ENCODE data around the gene IMP4.
A peak's percentile ranks its signal among the peaks of the same experiment; 100 is the strongest.

IMP4 gene

DNA sequence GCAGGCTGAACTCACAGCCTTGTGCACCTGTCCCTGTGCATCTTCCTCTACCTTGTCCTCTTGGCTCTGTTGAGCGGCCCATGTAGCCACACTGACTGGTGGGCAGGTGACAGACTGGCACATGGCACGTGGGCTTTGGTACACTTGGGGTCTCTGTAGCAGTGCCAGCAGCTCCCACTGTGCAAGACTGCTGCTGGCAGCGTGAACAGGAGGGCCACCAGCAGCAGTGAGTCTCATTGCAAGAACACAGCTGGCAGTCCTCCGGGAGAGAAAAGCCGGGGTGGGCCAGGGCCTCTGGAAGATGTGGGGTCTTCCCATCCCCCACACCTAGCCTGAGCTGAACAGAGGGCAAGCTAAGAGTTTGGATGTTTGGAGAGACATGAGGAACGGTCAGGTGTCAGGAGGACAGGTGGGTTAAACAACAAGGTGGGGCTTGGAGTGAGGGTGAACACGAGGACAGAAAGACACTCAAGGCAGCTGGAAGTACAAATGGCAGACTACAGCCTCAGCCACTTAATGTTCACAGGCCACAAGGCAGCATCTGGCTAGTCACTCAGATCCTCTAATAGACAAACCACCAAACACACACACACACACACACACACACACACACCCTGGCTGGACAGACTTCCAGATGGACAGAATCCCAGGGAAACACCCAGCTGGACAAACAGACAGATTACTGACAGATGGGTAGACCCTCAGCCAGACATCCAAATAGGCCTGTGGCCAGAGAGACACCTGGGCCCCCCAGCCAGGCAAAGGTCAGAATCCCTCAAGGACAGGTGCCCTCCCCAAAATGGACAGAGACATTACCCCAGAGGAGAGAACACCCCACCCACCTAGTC is 10.8 kb downstream of the IMP4 start:
- H3K9me3 ChIP-seq (ENCODE audit: low read length): no peaks in the 10 kb centered on the region

DNA sequence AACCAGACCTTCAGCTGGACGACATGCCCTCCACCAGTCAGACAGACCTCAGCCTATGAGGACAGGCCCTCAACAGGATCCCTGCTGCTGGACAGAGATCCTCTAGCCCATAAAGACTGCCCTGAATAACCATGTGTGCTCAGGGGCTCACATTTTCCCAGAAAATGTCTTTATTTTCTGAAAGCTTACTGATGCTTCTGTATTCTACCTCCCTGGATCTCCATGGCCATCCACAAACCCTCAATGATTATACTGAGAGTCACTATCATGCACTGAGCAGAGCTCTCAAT is 11.4 kb downstream of the IMP4 start:
- no peak overlapping the region for H3K4me3 ChIP-seq (ENCODE audit: low read length)
- no peaks in the 10 kb centered on the region for H3K9me3 ChIP-seq (ENCODE audit: low read length)
- no peaks in the 10 kb centered on the region for H3K27me3 ChIP-seq (ENCODE audit: insufficient read depth, low read length)
- peaks cover 31% of the 10 kb centered on the region for H3K4me1 ChIP-seq (ENCODE audit: insufficient read depth, low read length)
- no peaks in the 10 kb centered on the region for H3K36me3 ChIP-seq (ENCODE audit: insufficient read depth, low read length)
- H2AFZ ChIP-seq (ENCODE audit: low read depth, low read length): no peak overlapping the region

More for the DNA sequence above, 10.8 kb downstream of the IMP4 start:
- Histone ChIP-seq H3K27me3 (ENCODE audit: insufficient read depth, low read length) (no peaks in the 10 kb centered on the region), H3K4me3 (ENCODE audit: low read length) (no peak overlapping the region), H3K4me1 (ENCODE audit: insufficient read depth, low read length) (peaks cover 31% of the 10 kb centered on the region), H2AFZ (ENCODE audit: low read depth, low read length) (no peak overlapping the region), H3K36me3 (ENCODE audit: insufficient read depth, low read length) (peaks cover under 1% of the 10 kb centered on the region)

DNA sequence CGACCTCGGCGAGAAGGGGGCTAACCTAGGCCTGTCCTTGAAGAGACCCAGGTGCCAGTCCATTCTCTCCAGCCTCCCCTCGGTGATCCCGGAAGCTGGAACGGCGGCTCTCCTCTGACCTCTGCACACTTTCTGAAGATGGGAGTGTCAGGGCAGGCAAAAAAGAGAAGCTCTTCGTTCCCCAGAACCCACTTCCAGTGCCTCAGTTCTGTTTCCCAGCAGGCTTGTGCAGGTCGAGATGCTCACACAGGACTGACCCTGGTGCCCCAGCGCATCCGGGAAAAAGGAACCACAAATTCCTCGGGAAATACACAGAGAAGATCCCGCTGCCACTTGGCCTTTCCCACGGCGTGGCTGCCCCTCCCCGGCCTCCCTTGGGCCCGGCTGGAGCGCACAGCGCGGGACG is 12.5 kb downstream of the IMP4 start:
- Histone ChIP-seq H3K4me1 (ENCODE audit: insufficient read depth, low read length) (peaks cover 31% of the 10 kb centered on the region), H3K9me3 (ENCODE audit: low read length) (no peaks in the 10 kb centered on the region), H3K4me3 (ENCODE audit: low read length) (peak overlapping the region; percentile 62), H3K27me3 (ENCODE audit: insufficient read depth, low read length) (no peaks in the 10 kb centered on the region), H3K36me3 (ENCODE audit: insufficient read depth, low read length) (no peaks in the 10 kb centered on the region), H2AFZ (ENCODE audit: low read depth, low read length) (peak overlapping the region; percentile 91)

DNA sequence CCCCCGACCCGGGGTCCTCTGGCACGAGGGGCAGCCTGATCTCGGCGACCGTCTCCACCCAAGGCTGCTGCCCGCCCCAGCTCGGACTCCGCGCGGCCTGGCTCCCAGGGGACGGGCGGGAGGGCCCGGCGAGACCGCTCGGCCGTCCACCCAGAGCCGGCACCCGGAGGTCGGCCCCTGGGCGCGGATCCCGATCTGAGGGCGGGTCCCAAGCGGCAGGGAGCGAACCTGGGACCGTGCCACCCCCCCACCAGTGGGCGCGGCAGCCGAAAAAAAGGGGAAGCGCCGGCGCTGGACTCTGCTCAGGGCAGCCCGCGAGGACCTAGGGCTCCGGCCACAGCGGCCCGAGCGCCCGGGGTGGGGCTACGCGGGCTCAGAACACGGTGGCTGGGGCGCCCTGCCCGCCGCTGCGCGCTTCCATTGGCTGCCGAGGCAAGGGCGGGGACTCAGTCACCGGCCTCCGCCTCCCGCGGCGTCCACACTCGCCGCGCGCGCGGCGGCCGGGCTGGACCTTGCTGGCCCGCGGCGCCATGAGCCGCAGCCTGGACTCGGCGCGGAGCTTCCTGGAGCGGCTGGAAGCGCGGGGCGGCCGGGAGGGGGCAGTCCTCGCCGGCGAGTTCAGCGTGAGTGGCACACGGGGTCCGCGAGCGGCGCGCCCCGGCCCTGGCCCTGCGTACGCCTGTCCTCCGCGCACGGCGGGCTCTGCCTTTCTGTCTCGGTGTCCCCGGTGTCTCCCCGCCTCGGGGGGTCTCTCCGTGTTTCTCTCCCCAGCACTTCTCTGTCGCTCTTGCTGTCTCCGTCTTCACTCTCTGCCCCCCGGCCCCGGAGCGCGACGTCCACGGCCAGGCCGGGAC is 13.1 kb downstream of the IMP4 start, which contains the start of gene PTPN18:
TSS of gene PTPN18 (plus strand) at position 479 of the 854 bp plus-strand sequence. CDS start at position 531, 52 bp downstream.
- no peaks in the 10 kb centered on the region for H3K9me3 ChIP-seq (ENCODE audit: low read length)
- no peaks in the 10 kb centered on the region for H3K27me3 ChIP-seq (ENCODE audit: insufficient read depth, low read length)
- peak within 1 kb of the TSS; percentile 91 for H2AFZ ChIP-seq (ENCODE audit: low read depth, low read length)
- H3K4me3 ChIP-seq (ENCODE audit: low read length): peak within 1 kb of the TSS; percentile 62
- no peaks in the 10 kb centered on the region for H3K36me3 ChIP-seq (ENCODE audit: insufficient read depth, low read length)
- peaks cover 31% of the 10 kb centered on the region for H3K4me1 ChIP-seq (ENCODE audit: insufficient read depth, low read length)

GRCh38 chr2:130357864-130358263 is 15.2 kb downstream of the IMP4 start:
- Histone ChIP-seq H3K9me3 (ENCODE audit: low read length) (no peaks in the 10 kb centered on the region), H3K36me3 (ENCODE audit: insufficient read depth, low read length) (no peaks in the 10 kb centered on the region)

GRCh38 chr2:130358420-130359350 is 16.0 kb downstream of the IMP4 start:
- H3K4me1 ChIP-seq (ENCODE audit: insufficient read depth, low read length): peaks cover 10% of the 10 kb centered on the region
- no peaks in the 10 kb centered on the region for H3K9me3 ChIP-seq (ENCODE audit: low read length)
- H2AFZ ChIP-seq (ENCODE audit: low read depth, low read length): no peak overlapping the region
- no peaks in the 10 kb centered on the region for H3K36me3 ChIP-seq (ENCODE audit: insufficient read depth, low read length)
- H3K4me3 ChIP-seq (ENCODE audit: low read length): no peak overlapping the region
- H3K27me3 ChIP-seq (ENCODE audit: insufficient read depth, low read length): no peaks in the 10 kb centered on the region

More at GRCh38 chr2:130357864-130358263, 15.2 kb downstream of the IMP4 start:
- Histone ChIP-seq H3K4me3 (ENCODE audit: low read length) (no peak overlapping the region), H2AFZ (ENCODE audit: low read depth, low read length) (no peak overlapping the region), H3K4me1 (ENCODE audit: insufficient read depth, low read length) (peaks cover 16% of the 10 kb centered on the region), H3K27me3 (ENCODE audit: insufficient read depth, low read length) (no peaks in the 10 kb centered on the region)

DNA sequence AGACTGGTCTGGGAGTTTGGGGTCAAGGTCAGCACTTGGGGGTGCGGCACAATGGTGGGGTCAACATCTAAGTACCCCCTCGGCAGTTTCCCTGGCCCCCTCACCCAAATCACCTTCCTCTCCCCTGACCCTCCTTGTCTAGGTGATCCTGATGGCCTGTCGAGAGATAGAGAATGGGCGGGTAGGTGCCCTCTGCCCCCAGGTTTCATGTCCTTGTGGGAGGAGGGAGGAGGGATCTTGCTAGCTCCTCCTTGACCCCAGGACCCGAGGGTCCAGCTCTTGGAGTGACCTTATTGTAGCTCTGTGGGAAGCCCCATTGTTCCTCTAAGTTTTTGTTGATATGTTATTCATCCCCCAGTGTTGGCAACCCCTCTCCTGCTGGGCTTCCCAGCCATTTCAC is 16.8 kb downstream of the IMP4 start:
- Histone ChIP-seq H2AFZ (ENCODE audit: low read depth, low read length) (no peak overlapping the region), H3K27me3 (ENCODE audit: insufficient read depth, low read length) (no peaks in the 10 kb centered on the region), H3K4me1 (ENCODE audit: insufficient read depth, low read length) (peaks cover 8% of the 10 kb centered on the region), H3K36me3 (ENCODE audit: insufficient read depth, low read length) (no peaks in the 10 kb centered on the region), H3K9me3 (ENCODE audit: low read length) (no peaks in the 10 kb centered on the region), H3K4me3 (ENCODE audit: low read length) (no peak overlapping the region)

DNA sequence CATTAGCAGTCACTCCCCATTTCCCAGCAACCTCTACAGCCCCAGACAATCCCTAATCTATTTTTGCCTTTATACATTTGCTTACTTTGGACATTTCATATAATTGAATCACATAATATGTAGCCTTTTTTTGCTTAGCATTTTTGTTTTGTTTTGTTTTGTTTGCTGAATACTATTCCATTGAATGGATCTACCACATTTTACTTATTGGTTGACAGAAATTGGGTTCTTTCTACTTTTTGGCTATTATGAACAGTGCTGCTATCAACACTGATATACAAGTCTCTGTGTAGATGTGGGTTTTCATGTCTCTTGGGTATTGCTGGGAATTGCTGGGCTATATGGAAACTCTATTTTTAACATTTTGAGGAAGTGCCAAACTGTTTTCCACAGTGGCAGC is 20.8 kb downstream of the IMP4 start:
- Histone ChIP-seq H2AFZ (ENCODE audit: low read depth, low read length) (no peak overlapping the region), H3K9me3 (ENCODE audit: low read length) (no peaks in the 10 kb centered on the region), H3K4me3 (ENCODE audit: low read length) (no peak overlapping the region)

GRCh38 chr2:130365075-130365474 is 22.4 kb downstream of the IMP4 start:
- H3K27me3 ChIP-seq (ENCODE audit: insufficient read depth, low read length): no peaks in the 10 kb centered on the region
- H3K4me3 ChIP-seq (ENCODE audit: low read length): no peak overlapping the region
- no peaks in the 10 kb centered on the region for H3K4me1 ChIP-seq (ENCODE audit: insufficient read depth, low read length)
- H3K9me3 ChIP-seq (ENCODE audit: low read length): no peaks in the 10 kb centered on the region
- H3K36me3 ChIP-seq (ENCODE audit: insufficient read depth, low read length): peaks cover 2% of the 10 kb centered on the region
- H2AFZ ChIP-seq (ENCODE audit: low read depth, low read length): no peak overlapping the region

More for the DNA sequence above, 20.8 kb downstream of the IMP4 start:
- H3K27me3 ChIP-seq (ENCODE audit: insufficient read depth, low read length): no peaks in the 10 kb centered on the region
- H3K36me3 ChIP-seq (ENCODE audit: insufficient read depth, low read length): no peaks in the 10 kb centered on the region
- H3K4me1 ChIP-seq (ENCODE audit: insufficient read depth, low read length): no peaks in the 10 kb centered on the region

GRCh38 chr2:130365963-130366362 is 23.3 kb downstream of the IMP4 start:
- Histone ChIP-seq H3K27me3 (ENCODE audit: insufficient read depth, low read length) (no peaks in the 10 kb centered on the region), H3K4me3 (ENCODE audit: low read length) (no peak overlapping the region), H3K4me1 (ENCODE audit: insufficient read depth, low read length) (no peaks in the 10 kb centered on the region), H3K36me3 (ENCODE audit: insufficient read depth, low read length) (peaks cover 2% of the 10 kb centered on the region), H2AFZ (ENCODE audit: low read depth, low read length) (no peak overlapping the region), H3K9me3 (ENCODE audit: low read length) (peaks cover 5% of the 10 kb centered on the region)

GRCh38 chr2:130366720-130367119 is 24.0 kb downstream of the IMP4 start:
- Histone ChIP-seq H3K36me3 (ENCODE audit: insufficient read depth, low read length) (peaks cover 2% of the 10 kb centered on the region), H3K4me3 (ENCODE audit: low read length) (no peak overlapping the region), H3K4me1 (ENCODE audit: insufficient read depth, low read length) (no peaks in the 10 kb centered on the region), H2AFZ (ENCODE audit: low read depth, low read length) (no peak overlapping the region), H3K27me3 (ENCODE audit: insufficient read depth, low read length) (no peaks in the 10 kb centered on the region), H3K9me3 (ENCODE audit: low read length) (peaks cover 5% of the 10 kb centered on the region)

DNA sequence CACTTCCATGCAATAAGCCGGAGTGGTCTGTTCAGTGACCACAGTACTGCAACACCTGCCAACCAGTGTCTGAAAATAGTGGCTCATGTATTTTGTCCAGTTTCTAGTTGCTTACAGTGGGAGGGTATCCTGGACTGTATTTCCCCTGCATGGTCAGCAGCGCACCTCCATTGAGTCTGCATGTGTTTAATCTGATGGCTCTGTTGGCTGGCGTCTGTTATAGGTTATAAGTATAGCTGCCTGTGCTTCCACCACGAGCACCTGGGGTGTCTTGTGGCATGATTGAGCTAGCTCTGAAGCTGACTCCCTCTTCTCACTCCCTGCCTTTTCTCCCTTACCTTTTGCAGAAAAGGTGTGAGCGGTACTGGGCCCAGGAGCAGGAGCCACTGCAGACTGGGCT is 26.1 kb downstream of the IMP4 start:
- Histone ChIP-seq H3K27me3 (ENCODE audit: insufficient read depth, low read length) (no peaks in the 10 kb centered on the region), H3K9me3 (ENCODE audit: low read length) (peaks cover 5% of the 10 kb centered on the region), H3K36me3 (ENCODE audit: insufficient read depth, low read length) (peaks cover 2% of the 10 kb centered on the region), H3K4me3 (ENCODE audit: low read length) (no peak overlapping the region), H3K4me1 (ENCODE audit: insufficient read depth, low read length) (peaks cover 5% of the 10 kb centered on the region), H2AFZ (ENCODE audit: low read depth, low read length) (no peak overlapping the region)
